Adrenal gland (tissue), 5 donors: ENCODE results near the gene SLC30A3.

Experiments used
- CTCF ChIP-seq, 6 experiments: fragments of 450-650 bp in 4 of 6; fragments of 200-600 bp in 2 of 6; sonication (generic) in 1 of 6; IDR thresholded peaks; 1 replicate in 5 of 6; 2 replicates in 1 of 6; pipeline versions ENCODE4 v1.5.1 to v1.8.0; 2016 to 2021; ENCODE audit warnings: antibody characterized with exemption in 6 of 6, mild to moderate bottlenecking in 2 of 6, moderate library complexity in 1 of 6
- POLR2A ChIP-seq, 2 donors: fragments of 450-650 bp; IDR thresholded peaks; one replicate each; pipeline ENCODE4 v1.6.1; 2017; ENCODE audit warnings: antibody characterized with exemption in 2 of 2, mild to moderate bottlenecking in 2 of 2, moderate library complexity in 1 of 2
- donor health status: DM: no; HTN: no; CAD: no.

GRCh38 chr2:27209621-27210401 is 53.0 kb downstream of the SLC30A3 start:
- no peak for TF ChIP-seq POLR2A (IDR thresholded peaks at IDR 0.05)
- TF ChIP-seq CTCF (IDR thresholded peaks at IDR 0.05): no peak
